Measurements from ENCODE around the gene CPZ. TPM values are rescaled to one million over a fixed set of nuclear protein-coding genes. Genes with fewer than 3 reads are reported as not detected.

The CPZ gene
- total RNA-seq, 4 donors from 2014 or later: 2.3 to 7.5 (median 3.2) TPM; not detected in 1

DNA sequence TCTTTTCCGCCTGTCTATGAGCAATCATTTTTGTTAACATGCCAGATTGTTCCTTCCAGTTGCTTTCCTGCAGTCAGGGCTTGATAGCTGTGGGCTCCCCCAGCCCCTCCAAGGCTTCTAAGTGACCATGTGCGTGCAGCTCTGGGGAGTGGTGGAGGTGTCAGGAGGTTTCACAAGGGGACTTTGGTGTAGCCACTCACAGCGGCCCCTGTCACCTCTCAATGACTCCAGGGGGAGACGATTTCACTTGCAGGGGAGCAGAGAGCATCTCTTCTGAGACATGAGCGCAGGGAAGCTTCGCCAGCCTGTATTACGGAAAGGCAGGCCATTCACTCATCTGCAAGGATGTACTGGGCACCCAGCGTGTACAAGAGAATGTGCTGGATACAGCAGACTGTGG, 15.5 kb upstream of the CPZ start:
- ATAC-seq: no peak
- H3K27me3 ChIP-seq: peaks cover 53% of the 10 kb centered on the region
- H3K4me3 ChIP-seq: no peak overlapping the region
- 53 to 54% methylated on average over 4 to 7 of the region's 8 CpGs for WGBS, 2 donors (ENCODE audit: low coverage in 1 of 2)
- no peaks in the 10 kb centered on the region for H3K9me3 ChIP-seq
- H3K27ac ChIP-seq: no peak overlapping the region
- H3K36me3 ChIP-seq: no peaks in the 10 kb centered on the region
- no peaks in the 10 kb centered on the region for H3K4me1 ChIP-seq
- TF ChIP-seq POLR2AphosphoS5 (IDR thresholded peaks at IDR 0.05): no peak
- no peak for TF ChIP-seq EP300 (IDR thresholded peaks at IDR 0.05)
- TF ChIP-seq, protein P1, sequence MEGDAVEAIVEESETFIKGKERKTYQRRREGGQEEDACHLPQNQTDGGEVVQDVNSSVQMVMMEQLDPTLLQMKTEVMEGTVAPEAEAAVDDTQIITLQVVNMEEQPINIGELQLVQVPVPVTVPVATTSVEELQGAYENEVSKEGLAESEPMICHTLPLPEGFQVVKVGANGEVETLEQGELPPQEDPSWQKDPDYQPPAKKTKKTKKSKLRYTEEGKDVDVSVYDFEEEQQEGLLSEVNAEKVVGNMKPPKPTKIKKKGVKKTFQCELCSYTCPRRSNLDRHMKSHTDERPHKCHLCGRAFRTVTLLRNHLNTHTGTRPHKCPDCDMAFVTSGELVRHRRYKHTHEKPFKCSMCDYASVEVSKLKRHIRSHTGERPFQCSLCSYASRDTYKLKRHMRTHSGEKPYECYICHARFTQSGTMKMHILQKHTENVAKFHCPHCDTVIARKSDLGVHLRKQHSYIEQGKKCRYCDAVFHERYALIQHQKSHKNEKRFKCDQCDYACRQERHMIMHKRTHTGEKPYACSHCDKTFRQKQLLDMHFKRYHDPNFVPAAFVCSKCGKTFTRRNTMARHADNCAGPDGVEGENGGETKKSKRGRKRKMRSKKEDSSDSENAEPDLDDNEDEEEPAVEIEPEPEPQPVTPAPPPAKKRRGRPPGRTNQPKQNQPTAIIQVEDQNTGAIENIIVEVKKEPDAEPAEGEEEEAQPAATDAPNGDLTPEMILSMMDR (IDR thresholded peaks at IDR 0.05): no peak
- TF ChIP-seq POLR2A (IDR thresholded peaks at IDR 0.05): no peak

DNA sequence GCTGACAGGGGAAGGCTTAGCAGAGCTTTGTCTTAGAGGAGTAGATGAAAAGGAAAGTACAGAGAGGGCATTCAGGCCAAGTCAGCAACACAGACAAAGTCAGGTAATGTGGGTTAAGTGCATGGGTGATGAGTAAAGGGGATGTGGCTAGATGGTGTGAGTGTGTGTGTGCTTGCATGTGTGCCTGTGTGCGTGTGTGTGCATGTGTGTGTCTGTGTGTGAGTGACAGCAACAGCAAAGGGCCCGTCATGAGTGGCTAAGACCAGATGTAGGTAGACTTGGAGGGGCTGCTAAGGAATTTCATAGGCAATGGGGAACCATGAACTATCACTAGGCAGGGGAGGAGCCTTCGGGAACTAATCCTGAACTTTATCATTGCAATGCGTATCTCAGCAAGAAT, 14.6 kb upstream of the CPZ start:
- TF ChIP-seq, protein P1 (IDR thresholded peaks at IDR 0.05): no peak
- TF ChIP-seq POLR2AphosphoS5 (IDR thresholded peaks at IDR 0.05): no peak
- TF ChIP-seq POLR2A (IDR thresholded peaks at IDR 0.05): no peak
- TF ChIP-seq EP300 (IDR thresholded peaks at IDR 0.05): no peak
- H3K27ac ChIP-seq: no peak overlapping the region

DNA sequence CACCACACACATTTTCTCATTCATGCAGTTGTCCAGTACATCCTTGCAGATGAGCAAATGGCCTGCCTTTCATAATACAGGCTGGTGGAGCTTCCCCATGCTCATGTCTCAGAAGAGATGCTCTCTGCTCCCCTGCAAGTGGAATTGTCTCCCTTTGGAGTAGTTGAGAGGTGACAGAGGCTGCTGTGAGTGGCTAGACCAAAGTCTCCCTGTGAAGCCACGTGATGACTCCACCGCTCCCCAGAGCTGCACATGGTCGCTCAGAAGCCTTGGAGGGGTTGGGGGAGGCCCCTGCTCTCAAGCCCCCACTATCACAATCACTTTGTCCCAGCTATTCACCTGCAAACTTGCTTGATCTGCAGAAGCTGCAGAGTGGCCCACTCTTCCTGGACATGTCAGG, 13.8 kb upstream of the CPZ start:
- Histone ChIP-seq H3K27ac (no peak overlapping the region), H3K9me3 (no peaks in the 10 kb centered on the region), H3K36me3 (no peaks in the 10 kb centered on the region), H3K4me3 (no peak overlapping the region), H3K27me3 (peaks cover 70% of the 10 kb centered on the region), H3K4me1 (no peaks in the 10 kb centered on the region)
- WGBS, 2 donors (ENCODE audit: low coverage in 1 of 2): no CpG with 5 or more reads among the region's 3 CpGs
- TF ChIP-seq, protein P1 (IDR thresholded peaks at IDR 0.05): no peak
- TF ChIP-seq POLR2A (IDR thresholded peaks at IDR 0.05) (no peak), POLR2AphosphoS5 (IDR thresholded peaks at IDR 0.05) (no peak)
- ATAC-seq: no peak

More for the DNA sequence above, 14.6 kb upstream of the CPZ start:
- ATAC-seq: no peak
- Histone ChIP-seq H3K9me3 (no peaks in the 10 kb centered on the region), H3K27me3 (peaks cover 62% of the 10 kb centered on the region), H3K4me1 (no peaks in the 10 kb centered on the region), H3K4me3 (no peak overlapping the region), H3K36me3 (no peaks in the 10 kb centered on the region)
- WGBS, 2 donors (ENCODE audit: low coverage in 1 of 2): 74% methylated on average over 4 of the region's 4 CpGs

DNA sequence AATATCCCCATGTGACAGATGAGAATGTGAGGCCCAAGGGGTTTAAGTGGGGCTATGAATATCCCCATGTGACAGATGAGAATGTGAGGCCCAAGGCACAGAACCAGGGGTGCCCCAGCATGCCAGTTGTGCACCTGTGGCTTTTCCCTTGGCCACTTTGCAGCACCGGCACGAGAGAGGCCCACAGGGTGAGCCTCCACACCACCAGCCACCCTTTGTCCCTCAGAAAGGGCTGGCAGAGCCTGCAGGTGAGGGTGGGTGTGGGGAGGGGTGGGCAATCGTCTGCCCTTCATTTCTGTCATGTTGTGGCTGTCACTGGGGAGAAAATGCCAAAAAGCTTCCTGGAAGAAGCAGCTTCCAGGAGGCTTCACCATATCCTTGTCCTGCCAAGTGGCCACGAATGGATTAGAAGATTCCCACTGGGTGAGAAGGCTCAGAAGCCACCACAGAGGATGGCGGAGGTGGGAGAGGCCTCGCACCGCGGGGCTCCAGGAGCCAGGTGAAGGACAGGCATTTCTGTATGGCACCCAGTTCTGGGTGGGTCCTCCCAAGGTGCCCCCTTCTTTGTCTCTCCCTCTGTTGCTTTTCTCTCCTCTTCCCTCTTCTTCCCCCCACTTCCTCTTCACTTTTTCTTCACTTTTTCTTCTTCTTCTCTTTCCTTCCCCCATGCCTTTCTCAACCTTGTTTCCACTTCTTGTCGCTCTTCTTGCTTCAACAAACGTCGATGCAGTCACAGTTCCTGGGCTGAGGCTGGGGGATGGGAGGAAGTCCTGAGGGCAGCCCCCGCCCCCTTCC, 12.8 kb upstream of the CPZ start:
- no peak for ATAC-seq
- TF ChIP-seq POLR2A (IDR thresholded peaks at IDR 0.05): no peak
- no peak for TF ChIP-seq POLR2AphosphoS5 (IDR thresholded peaks at IDR 0.05)
- TF ChIP-seq EP300 (IDR thresholded peaks at IDR 0.05): no peak
- TF ChIP-seq, protein P1 (IDR thresholded peaks at IDR 0.05): no peak
- Histone ChIP-seq H3K36me3 (no peaks in the 10 kb centered on the region), H3K9me3 (no peaks in the 10 kb centered on the region), H3K4me3 (no peak overlapping the region), H3K27me3 (peaks cover 79% of the 10 kb centered on the region), H3K27ac (no peak overlapping the region), H3K4me1 (no peaks in the 10 kb centered on the region)
- 17% methylated on average over 8 of the region's 12 CpGs; no CpG with 5 or more reads in 1 of the 2 donors for WGBS, 2 donors (ENCODE audit: low coverage in 1 of 2)

Data from gastroesophageal sphincter (tissue), 4 donors.